ENCODE measurements around the gene MASTL.

Gene MASTL

GRCh38 chr10:27225642-27226257 lies 70.6 kb downstream of the MASTL start:
- DNase-seq, result peak; percentile 33

GRCh38 chr10:27230022-27230421 lies 74.9 kb downstream of the MASTL start:
- DNase-seq, result no peak

DNA sequence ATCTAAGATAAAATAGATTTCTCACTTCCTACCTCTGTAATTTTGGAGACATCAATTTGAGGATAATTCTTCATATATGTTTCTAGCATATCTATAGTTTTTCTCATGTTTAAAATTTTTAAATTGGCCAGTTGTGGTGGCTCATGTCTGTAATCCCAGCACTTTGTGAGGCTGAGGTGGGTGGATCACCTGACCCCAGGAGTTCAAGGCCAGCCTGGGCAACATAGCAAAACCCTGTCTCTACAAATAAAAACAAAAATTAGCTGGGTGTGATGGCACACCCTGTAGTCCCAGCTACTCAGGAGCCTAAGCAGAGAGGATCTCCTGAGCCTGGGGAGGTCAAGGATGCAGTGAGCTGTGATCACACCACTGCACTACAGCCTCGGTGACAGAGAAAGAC lies 80.6 kb downstream of the MASTL start:
- no peak for DNase-seq
